GM18517 (cell line): ENCODE data around the gene TRMT11.
"Not testable (repeated sequence)": the region's sequence is repeated elsewhere in the genome, so short reads cannot be mapped to it uniquely, and the experiment has no call there.

Source experiments
- ATAC-seq: cut with Tn5 transposase; IDR thresholded peaks from one replicate; pipeline ENCODE4 v1.9.1; 2021; ENCODE audit warnings: mild to moderate bottlenecking, moderate library complexity; ENCODE audit not compliant: unreplicated experiment

Gene TRMT11

DNA sequence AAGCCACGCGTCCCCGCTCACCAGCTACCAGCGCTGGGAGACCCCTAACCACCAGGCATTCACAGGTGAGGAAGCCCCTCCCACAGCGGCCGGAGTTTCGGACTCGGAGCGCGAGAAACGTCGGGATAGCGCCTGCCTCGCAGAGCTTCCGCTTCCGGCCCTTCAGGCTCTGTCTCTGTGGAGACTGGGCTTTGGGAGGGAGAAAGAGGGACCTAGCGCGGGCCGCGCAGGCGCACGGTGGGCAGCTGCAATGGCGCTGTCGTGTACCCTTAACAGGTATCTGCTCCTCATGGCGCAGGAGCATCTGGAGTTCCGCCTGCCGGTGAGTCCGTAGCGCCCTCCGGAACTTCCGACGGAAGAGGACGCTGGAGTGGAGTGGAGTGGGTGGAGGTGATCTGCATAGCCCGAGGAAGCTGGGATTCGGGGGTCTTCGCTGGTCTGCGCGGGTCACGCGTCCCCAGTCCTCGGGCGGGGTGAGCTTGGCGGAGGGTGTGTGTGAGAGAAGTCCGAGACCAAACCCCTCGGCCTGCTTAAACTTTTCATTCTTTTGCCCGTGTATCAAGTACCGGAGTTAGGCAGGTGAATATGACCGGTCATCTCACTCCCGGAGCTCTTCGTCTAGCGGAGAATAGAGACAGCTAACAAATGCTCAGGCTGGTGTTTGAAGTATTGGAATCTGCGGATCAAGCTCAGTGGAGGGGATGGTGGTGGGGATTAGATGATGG, at the start of gene TRMT11:
TSS of gene TRMT11 (plus strand) at position 240 of the 725 bp plus-strand sequence. CDS start at position 251, 11 bp downstream.
- peak; percentile 92 for ATAC-seq

GRCh38 chr6:125939026-125939425, 47.3 kb upstream of the TRMT11 start:
- no peak for ATAC-seq

DNA sequence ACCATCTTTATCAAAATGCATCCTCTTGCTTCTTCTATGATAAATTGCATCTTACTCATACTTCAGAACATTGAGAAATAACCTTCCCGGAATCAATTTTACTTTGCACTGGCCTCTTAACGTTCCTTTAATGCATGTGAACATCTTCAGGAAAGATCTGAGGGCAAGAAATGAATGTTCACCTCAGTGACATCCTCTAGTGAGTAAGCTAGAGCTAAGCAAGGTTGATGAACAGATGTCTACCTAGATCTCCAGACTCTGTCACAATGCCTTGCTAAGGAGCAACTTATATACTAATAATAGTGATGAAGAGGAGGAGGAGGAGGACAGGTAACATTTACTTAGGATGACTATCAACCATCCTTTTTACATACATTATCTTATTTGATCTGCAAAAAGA, 46.5 kb upstream of the TRMT11 start:
- no peak for ATAC-seq

DNA sequence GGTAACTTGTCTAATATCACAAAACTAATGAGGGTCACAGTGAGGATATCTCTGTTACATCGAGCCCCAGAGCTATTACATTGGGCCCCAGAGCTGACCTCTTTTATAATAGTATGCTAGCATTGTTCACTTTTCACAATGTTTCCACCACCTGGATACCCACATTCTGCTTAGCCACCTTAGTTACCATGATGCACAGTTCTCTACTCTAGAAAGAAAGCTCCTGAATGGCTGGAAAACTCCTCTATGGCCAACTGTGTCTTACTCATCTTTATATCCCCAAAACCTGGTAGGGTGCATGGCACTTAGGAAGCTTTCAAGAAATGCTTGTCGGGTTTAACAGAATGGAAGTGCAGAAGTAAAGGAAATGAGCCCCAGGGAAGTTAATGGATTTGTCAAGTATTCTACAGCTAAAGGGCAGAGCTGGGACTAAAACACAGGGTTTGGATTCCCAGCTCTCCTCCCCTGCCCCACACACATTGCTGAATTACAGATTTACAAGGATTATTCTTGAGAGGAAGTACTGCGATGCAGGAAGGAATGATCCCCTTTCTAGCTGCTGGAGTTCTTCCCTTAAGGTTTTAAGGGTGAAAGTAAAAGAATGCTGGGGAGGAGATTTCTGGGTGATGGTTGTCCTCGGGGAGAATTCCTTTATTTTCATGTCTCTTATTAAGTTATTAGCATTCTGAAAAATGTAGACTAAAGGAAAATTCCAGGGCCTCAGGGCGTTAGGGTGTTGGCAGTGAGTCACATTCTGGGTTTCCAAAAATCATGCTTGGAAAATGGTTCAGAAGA, 45.9 kb upstream of the TRMT11 start:
- ATAC-seq, result no peak

DNA sequence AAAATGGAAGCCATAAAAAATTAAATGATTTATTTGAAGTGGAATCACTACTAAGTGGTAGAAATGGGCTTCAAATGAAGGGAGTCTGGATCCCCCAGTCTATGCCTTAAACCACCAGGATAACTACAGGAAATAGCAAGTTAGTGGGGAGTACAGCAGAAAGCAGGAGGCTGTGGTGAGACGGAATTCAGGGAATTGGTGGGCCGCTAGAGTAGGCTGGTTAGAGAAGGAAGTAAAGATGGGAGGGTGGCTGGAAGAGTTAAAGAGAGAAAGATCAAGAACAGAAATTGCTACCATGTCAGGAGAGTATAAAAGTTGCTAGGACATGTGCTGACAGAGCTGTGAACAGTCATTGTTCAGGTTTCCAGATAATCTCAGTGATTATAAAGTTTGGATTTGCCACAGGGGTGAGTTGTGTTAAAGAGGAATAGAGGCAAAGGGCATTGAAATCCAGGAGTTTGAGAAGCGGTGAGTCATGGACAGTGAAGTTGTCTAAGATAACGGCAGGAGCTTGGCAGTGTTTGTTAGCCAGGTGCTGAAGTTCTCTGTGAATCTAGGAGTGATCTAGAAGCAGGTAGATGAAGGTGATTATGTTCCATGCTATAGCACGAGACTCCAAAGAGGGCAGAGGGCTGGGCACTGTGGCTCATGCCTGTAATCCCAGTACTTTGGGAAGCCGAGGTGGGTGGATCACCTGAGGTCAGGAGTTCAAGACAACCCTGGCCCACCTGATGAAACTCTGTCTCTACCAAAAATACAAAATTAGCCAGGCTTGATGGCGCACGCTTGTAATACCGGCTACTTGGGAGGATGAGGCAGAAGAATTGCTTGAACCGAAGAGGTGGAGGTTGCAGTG, 43.4 kb upstream of the TRMT11 start:
- no peak for ATAC-seq

- no peak for ATAC-seq
These were observed 42.6 kb upstream of the TRMT11 start for GRCh38 chr6:125943528-125944433.

DNA sequence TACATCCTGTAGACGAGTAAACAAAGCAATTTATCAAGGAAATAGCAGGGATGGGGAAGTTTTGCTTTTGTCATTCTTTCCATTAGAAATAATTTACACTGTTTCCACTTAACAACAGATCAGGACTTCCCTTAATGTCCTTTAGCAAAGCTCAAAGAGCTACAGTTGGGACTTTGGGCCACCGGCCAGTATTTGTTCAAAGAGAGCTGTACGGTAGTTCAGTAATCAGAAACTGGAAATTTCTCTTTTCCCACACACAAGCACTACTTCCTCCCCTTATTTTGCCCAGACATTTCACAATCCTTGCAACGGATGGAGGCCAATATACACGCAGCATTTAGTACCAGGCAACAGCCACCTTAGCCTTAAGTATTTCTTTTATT, 41.9 kb upstream of the TRMT11 start:
- ATAC-seq, result no peak

DNA sequence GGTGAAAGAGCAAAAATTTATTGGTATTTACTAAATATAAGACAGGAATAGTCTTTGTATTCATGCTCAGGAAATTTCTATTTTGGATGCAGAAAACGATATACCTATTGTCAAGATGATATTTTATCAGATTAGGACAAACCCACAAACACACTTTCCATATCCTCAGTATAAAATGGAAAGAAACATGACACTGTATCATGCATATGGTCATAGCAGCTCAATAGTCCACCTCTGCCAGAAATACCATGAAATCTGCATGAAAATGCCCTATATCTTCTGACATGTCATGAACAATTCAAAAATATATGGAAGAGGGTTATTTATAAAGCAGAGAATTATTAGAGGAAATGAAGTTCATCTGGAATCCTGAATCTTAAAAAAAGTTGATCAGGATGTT, 41.4 kb upstream of the TRMT11 start:
- no peak for ATAC-seq

- no peak for ATAC-seq
These were observed 40.8 kb upstream of the TRMT11 start for GRCh38 chr6:125945378-125946141.

DNA sequence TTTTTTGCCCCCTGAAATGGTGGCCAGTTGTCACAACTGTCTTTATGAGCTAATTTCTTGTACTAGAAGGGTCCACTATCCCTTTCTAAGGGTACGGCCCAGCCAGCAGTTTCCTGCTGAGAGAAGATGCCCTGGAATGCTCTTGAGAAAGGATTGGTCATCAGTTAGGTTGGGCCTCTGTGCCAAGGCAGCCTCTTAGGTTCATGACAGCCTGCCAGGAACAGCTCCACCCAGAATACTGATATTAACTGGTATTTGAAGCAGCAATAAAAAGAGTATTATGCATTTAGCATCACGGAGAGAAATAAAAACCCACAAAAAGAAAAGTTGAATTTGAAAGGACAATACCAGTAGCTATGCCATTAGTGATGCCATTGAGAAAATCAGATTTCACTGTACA, 38.7 kb upstream of the TRMT11 start:
- ATAC-seq, result no peak

GRCh38 chr6:125948455-125948854, 37.9 kb upstream of the TRMT11 start:
- no peak for ATAC-seq

DNA sequence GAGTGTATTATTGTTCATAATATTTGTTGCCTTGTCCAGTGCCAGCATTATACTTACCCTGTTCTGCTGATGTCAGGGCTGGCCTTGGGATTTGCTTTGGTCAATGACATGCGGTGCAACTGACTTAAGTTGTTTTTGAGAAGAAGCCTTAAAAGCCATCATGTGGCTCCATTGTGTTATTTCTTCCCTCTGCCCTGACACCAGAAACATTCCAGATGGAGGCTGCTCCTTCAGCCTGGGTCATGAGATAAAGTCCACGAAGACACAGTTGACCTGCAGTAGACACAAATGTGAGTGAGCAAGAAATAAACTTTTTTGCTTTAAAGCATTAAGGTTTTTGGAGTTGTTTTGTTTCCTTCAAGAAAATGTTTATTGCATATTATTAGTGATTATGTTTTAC, 37.3 kb upstream of the TRMT11 start:
- ATAC-seq, result no peak

DNA sequence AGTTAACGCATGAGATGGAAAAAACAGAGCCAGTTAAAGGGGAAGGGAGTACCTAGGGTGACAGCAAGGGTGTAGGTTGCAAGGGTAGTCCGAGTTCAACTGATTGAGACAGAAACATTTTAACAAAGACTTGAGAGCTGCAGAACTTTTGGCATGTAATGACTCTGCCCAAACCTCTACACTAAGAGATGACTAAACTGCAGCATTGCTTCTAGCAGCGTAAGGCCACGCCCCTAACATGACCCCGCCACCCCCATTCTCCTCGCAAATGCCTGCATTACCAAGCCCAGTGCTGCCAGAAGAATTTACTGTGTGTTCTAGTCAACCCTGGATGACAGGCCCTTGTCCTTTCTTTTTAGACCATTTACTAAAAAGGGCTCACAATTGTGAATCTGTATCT, 36.0 kb upstream of the TRMT11 start:
- ATAC-seq, result no peak

DNA sequence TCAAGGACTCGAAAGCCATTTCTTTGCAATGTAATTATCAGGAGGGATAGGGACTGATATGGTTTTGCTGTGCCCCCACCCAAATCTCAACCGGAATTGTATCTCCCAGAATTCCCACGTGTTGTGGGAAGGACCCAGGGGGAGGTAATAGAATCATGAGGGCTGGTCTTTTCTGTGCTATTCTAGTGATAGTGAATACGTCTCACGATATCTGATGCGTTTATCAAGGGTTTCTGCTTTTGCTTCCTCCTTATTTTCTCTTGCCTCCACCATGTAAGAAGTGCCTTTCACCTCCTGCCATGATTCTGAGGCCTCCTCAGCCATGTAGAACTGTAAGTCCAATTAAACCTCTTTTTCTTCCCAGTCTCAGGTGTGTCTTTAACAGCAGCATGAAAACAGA, 35.6 kb upstream of the TRMT11 start:
- not testable (repeated sequence) for ATAC-seq

DNA sequence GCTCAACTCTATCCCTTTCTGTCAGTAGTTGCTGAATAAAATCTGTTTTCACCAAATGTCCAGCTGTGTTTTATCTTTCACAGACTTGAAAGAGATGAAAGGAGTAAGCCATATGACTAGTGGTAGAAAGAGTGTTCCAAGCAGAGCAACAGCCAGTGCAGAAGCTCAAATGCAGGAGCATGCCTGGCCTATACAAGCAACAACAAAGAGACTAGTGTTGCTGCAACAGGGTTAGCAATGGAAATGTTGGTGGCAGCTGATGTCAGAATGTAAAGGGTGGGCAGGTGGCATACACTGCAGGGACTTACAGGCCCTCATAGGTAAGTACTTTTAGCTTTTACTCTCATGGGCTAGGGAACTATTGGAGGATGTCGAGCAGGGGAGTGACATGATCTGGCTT, 35.0 kb upstream of the TRMT11 start:
- no peak for ATAC-seq

DNA sequence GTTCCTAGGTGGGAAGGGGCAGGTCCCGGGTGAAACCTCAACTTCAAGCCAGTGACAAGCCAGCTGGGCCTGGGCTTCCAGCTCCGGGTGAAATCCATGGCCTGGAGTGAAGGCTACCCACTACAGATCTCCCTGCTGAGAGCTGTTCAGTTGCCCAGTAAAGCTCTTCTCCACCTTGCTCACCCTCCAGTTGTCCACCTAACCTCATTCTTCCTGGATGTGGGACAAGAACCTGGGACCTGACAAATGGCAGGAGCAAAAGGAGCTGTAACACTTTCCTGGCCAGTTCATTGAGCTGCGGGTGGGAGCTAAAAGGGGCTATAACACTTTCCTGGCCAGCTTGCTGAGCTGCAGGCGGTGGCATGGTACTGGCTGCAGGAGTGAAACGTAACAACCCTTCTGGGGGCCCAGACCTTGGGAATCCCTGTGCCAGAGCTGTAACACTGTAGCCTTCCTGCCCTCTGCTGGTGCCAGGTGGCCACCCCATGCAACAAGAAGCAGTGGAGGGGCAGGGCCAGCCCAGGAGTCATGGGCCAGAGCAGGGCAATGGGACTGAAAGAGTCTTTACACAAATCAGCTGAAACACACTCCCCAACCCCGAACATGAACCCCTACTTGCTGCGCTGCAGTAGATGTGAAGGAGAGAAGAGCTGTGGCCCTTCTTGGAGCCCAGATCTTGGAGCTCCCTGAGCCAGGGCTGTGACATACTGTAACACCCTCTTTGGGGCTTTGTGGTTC, 33.4 kb upstream of the TRMT11 start:
- ATAC-seq, result no peak

DNA sequence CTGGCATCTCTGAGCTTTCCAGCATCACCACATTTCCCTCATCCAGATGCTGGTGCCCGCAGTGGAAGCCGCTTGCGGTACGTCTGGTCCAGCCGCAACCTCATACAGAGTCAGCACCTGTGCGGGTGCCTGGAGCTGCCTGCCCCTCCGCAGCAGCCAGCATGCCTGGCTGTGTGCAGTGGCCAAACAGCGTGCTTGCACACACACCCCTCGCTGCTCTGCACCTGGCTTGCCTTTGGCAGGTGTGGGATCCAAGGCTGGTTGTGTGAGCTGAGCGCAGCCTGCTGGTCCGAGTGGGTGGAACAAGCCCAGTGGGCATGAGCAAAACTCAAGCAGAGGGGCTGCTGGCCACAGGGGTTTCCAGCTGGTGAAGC, 32.9 kb upstream of the TRMT11 start:
- no peak for ATAC-seq

GRCh38 chr6:125954735-125955339, 31.5 kb upstream of the TRMT11 start:
- no peak for ATAC-seq

GRCh38 chr6:125955973-125956372, 30.4 kb upstream of the TRMT11 start:
- no peak for ATAC-seq
